GM19455 (cell line): ENCODE measurements around the gene SHANK2.

Experiments
- ATAC-seq: cut with Tn5 transposase; IDR thresholded peaks from one replicate; pipeline ENCODE4 v1.9.1; 2021; ENCODE audit not compliant: unreplicated experiment

Gene SHANK2

GRCh38 chr11:71223081-71223405, 29.3 kb downstream of the SHANK2 start:
- no peak for ATAC-seq

GRCh38 chr11:71222318-71223080, 29.9 kb downstream of the SHANK2 start:
- ATAC-seq, result no peak

GRCh38 chr11:71221821-71222220, 30.6 kb downstream of the SHANK2 start:
- no peak for ATAC-seq

GRCh38 chr11:71221201-71221600, 31.2 kb downstream of the SHANK2 start:
- ATAC-seq, result no peak

GRCh38 chr11:71218789-71219499, 33.4 kb downstream of the SHANK2 start:
- ATAC-seq, result no peak

- no peak for ATAC-seq
Observed at GRCh38 chr11:71215425-71215965, 36.9 kb downstream of the SHANK2 start.

- ATAC-seq, result no peak
Observed at GRCh38 chr11:71214553-71215424, 37.6 kb downstream of the SHANK2 start.

GRCh38 chr11:71213696-71214552, 38.5 kb downstream of the SHANK2 start:
- ATAC-seq, result no peak

GRCh38 chr11:71212871-71213559, 39.4 kb downstream of the SHANK2 start:
- ATAC-seq, result no peak

- ATAC-seq, result no peak
Observed at GRCh38 chr11:71211631-71212030, 40.7 kb downstream of the SHANK2 start.

GRCh38 chr11:71210861-71211260, 41.5 kb downstream of the SHANK2 start:
- ATAC-seq, result no peak

GRCh38 chr11:71209656-71210055, 42.7 kb downstream of the SHANK2 start:
- ATAC-seq, result no peak

GRCh38 chr11:71209181-71209580, 43.2 kb downstream of the SHANK2 start:
- ATAC-seq, result no peak

GRCh38 chr11:71208011-71208774, 44.2 kb downstream of the SHANK2 start:
- no peak for ATAC-seq

- no peak for ATAC-seq
Observed at GRCh38 chr11:71207563-71207962, 44.8 kb downstream of the SHANK2 start.

GRCh38 chr11:71206186-71206585, 46.2 kb downstream of the SHANK2 start:
- no peak for ATAC-seq

- no peak for ATAC-seq
Observed at GRCh38 chr11:71204748-71205664, 47.4 kb downstream of the SHANK2 start.

GRCh38 chr11:71204294-71204693, 48.1 kb downstream of the SHANK2 start:
- no peak for ATAC-seq
